ENCODE data around the gene HELZ2. TPM values are rescaled to one million over a fixed set of nuclear protein-coding genes. Genes with fewer than 3 reads are reported as not detected.

HELZ2 gene
- total RNA-seq, 1 donor from 2014 or later = 28.9 TPM

- no peaks in the 10 kb centered on the region for H3K9me3 Mint-ChIP-seq
- ChIA-PET POLR2A (interaction anchor here (1.0 to 1.6 kb wide), 3 partner anchors 11 to 91 kb away, joined by 3 to 5 read pairs (median 4); no protein-coding TSS in a partner anchor), CTCF (no interaction called here)
- H3K27ac Mint-ChIP-seq = no peak overlapping the region
- peaks cover 52% of the 10 kb centered on the region for H3K4me1 Mint-ChIP-seq
- TF ChIP-seq, protein P1, sequence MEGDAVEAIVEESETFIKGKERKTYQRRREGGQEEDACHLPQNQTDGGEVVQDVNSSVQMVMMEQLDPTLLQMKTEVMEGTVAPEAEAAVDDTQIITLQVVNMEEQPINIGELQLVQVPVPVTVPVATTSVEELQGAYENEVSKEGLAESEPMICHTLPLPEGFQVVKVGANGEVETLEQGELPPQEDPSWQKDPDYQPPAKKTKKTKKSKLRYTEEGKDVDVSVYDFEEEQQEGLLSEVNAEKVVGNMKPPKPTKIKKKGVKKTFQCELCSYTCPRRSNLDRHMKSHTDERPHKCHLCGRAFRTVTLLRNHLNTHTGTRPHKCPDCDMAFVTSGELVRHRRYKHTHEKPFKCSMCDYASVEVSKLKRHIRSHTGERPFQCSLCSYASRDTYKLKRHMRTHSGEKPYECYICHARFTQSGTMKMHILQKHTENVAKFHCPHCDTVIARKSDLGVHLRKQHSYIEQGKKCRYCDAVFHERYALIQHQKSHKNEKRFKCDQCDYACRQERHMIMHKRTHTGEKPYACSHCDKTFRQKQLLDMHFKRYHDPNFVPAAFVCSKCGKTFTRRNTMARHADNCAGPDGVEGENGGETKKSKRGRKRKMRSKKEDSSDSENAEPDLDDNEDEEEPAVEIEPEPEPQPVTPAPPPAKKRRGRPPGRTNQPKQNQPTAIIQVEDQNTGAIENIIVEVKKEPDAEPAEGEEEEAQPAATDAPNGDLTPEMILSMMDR (IDR thresholded peaks at IDR 0.05) = no peak
- ATAC-seq (ENCODE audit: low read depth) = no peak
- H3K27me3 Mint-ChIP-seq = no peaks in the 10 kb centered on the region
- intact Hi-C loops (cut with micrococcal nuclease) = no loop called here
- no peaks in the 10 kb centered on the region for H3K36me3 Mint-ChIP-seq (ENCODE audit: low read depth)
- H3K4me3 Mint-ChIP-seq = no peak overlapping the region
- no peak for DNase-seq
Measured at GRCh38 chr20:63541371-63541770, 32.7 kb downstream of the HELZ2 start.

DNA sequence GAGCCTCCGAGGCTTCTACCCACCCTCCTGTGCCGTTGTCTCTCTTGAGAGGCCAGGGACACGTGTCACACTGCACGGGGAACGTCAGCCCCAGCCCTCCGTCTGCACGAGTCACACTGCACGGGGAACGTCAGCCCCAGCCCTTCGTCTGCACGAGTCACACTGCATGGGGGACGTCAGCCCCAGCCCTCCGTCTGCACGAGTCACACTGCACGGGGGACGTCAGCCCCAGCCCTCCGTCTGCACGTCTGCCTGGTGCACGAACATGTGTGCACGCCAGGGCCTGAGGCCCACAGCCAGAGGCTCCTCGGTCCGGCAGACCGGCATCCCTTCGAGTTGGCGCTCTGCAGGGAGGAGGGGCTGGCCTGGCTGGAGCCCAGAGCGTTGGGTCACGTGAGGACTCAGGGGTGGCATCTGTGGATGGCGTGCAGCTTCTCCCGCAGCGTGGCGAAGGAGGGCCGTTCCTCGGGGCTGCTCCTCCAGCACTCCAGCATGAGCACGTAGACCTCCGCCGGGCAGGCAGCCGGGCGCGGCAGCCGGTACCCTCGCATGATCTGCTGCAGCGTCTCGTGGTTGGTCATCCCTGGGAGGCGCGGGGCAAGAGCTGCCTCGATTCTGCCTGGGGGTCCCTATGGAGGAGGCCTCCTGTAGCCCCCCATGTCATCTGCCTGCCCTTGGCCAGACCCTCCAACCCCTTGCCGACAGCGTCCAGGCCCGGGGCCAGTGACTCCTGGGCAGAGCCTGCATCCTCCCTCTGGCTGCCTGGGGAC lies 33.4 kb downstream of the HELZ2 start:
- Mint-ChIP-seq H3K4me3 (no peak overlapping the region), H3K4me1 (peaks cover 50% of the 10 kb centered on the region), H3K9me3 (no peaks in the 10 kb centered on the region), H3K27ac (peak overlapping the region; percentile 30), H3K27me3 (no peaks in the 10 kb centered on the region), H3K36me3 (ENCODE audit: low read depth) (no peaks in the 10 kb centered on the region)
- ATAC-seq (ENCODE audit: low read depth) (no peak), DNase-seq (no peak)
- ChIA-PET POLR2A (interaction anchor here (1.6 kb wide), 1 partner anchor 12 kb away, joined by 5 read pairs; no protein-coding TSS in a partner anchor), CTCF (no interaction called here)
- TF ChIP-seq, protein P1 (IDR thresholded peaks at IDR 0.05) = no peak
- intact Hi-C loops (cut with micrococcal nuclease) = no loop called here

GRCh38 chr20:63539441-63540370 lies 34.3 kb downstream of the HELZ2 start:
- Mint-ChIP-seq H3K9me3 (no peaks in the 10 kb centered on the region), H3K4me1 (peaks cover 42% of the 10 kb centered on the region), H3K27me3 (no peaks in the 10 kb centered on the region), H3K27ac (peak overlapping the region; percentile 30), H3K4me3 (no peak overlapping the region), H3K36me3 (ENCODE audit: low read depth) (no peaks in the 10 kb centered on the region)
- intact Hi-C loops (cut with micrococcal nuclease) = loop anchor here (5.0 kb wide), 3 partner anchors 198 to 518 kb away; partner anchors contain the start of genes C20orf204, LIME1 and SLC2A4RG
- ChIA-PET POLR2A (interaction anchor here (0.6 to 3.5 kb wide), 7 partner anchors 13 to 416 kb away, joined by 3 to 47 read pairs (median 5); partner anchors contain the start of genes FNDC11, HELZ2, PPDPF and TPD52L2), CTCF (interaction anchor here (1.1 to 3.1 kb wide), 6 partner anchors 12 to 499 kb away, joined by 5 to 27 read pairs (median 14); partner anchors contain the start of gene TPD52L2)
- DNase-seq (no peak), ATAC-seq (ENCODE audit: low read depth) (no peak)
- TF ChIP-seq, protein P1 (IDR thresholded peaks at IDR 0.05) = no peak

DNA sequence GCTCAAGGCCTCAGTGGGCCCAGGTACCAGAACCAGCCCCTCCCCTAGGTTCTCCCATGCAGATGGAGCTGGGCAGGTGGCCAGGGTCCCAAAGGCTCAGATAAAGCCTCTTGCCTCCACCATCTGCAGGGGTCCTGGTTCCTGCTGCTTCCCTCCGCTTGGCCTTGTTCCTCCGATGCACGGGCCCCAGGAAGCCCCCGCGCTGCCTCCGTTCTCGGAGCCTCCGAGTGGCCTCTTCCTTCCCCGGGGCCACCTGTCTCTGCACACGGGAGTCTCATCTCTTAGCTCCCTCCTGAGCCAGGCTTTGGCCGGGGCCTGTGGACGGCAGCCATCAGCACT lies 35.0 kb downstream of the HELZ2 start:
- ChIA-PET CTCF (interaction anchor here (1.1 to 3.1 kb wide), 6 partner anchors 12 to 500 kb away, joined by 5 to 27 read pairs (median 14); partner anchors contain the start of gene TPD52L2), POLR2A (interaction anchor here (0.6 to 3.5 kb wide), 10 partner anchors 14 to 417 kb away, joined by 3 to 47 read pairs (median 7); partner anchors contain the start of genes FNDC11, HELZ2, PPDPF and TPD52L2)
- intact Hi-C loops (cut with micrococcal nuclease) = loop anchor here (5.0 kb wide), 3 partner anchors 198 to 518 kb away; partner anchors contain the start of genes C20orf204, LIME1 and SLC2A4RG
- Mint-ChIP-seq H3K4me3 (no peak overlapping the region), H3K4me1 (peaks cover 37% of the 10 kb centered on the region), H3K27ac (no peak overlapping the region), H3K36me3 (ENCODE audit: low read depth) (no peaks in the 10 kb centered on the region), H3K27me3 (no peaks in the 10 kb centered on the region), H3K9me3 (no peaks in the 10 kb centered on the region)
- DNase-seq (no peak), ATAC-seq (ENCODE audit: low read depth) (no peak)
- TF ChIP-seq, protein P1 (IDR thresholded peaks at IDR 0.05) = no peak
